KMS-11 (cell line): ENCODE data around the gene ATMIN.

Experiments used
- H2AFZ ChIP-seq: fragments of 200-600 bp; sonication (generic); 2 replicates; pipeline ENCODE4 v1.6.1; 2016; ENCODE audit warnings: antibody characterized with exemption, mixed run types, low read depth
- H3K27ac ChIP-seq: fragments of 200-600 bp; sonication (generic); 2 replicates; pipeline ENCODE4 v1.6.1; 2016; ENCODE audit warnings: mild to moderate bottlenecking, mixed run types
- H3K27me3 ChIP-seq: fragments of 200-600 bp; sonication (generic); 2 replicates; pipeline ENCODE4 v1.6.1; 2017; ENCODE audit warnings: mild to moderate bottlenecking, low read depth, mixed run types, moderate library complexity; ENCODE audit not compliant: insufficient read depth
- H3K36me3 ChIP-seq: fragments of 200-600 bp; sonication (generic); 2 replicates; pipeline ENCODE4 v1.6.1; 2017; ENCODE audit warnings: mild to moderate bottlenecking, mixed run types; ENCODE audit not compliant: insufficient read depth
- H3K4me1 ChIP-seq: fragments of 200-600 bp; sonication (generic); 2 replicates; pipeline ENCODE4 v1.6.1; 2016; ENCODE audit warnings: mild to moderate bottlenecking, low read depth, mixed run types; ENCODE audit not compliant: poor library complexity, severe bottlenecking
- H3K4me2 ChIP-seq: fragments of 200-600 bp; sonication (generic); 2 replicates; pipeline ENCODE4 v1.7.0; 2016; ENCODE audit warnings: mild to moderate bottlenecking, mixed run types
- H3K4me3 ChIP-seq: fragments of 200-600 bp; sonication (generic); IDR thresholded peaks from 2 replicates; pipeline ENCODE4 v1.6.1; 2017; ENCODE audit warnings: low read depth, low read length, mixed read lengths; ENCODE audit not compliant: insufficient read depth
- H3K79me2 ChIP-seq: fragments of 200-600 bp; sonication (generic); 2 replicates; pipeline ENCODE4 v1.6.1; 2016; ENCODE audit warnings: low read depth, mixed run types; ENCODE audit not compliant: insufficient read depth
- H3K9ac ChIP-seq: fragments of 200-600 bp; sonication (generic); 2 replicates; pipeline ENCODE4 v1.6.1; 2016; ENCODE audit warnings: mild to moderate bottlenecking, mixed run types
- H4K20me1 ChIP-seq: fragments of 200-600 bp; sonication (generic); 2 replicates; pipeline ENCODE4 v1.6.1; 2016; ENCODE audit warnings: mild to moderate bottlenecking, mixed run types; ENCODE audit not compliant: insufficient read depth
- CTCF ChIP-seq: fragments of 200-600 bp; sonication (generic); conservative IDR thresholded peaks from 2 replicates; pipeline ENCODE4 v1.6.1; 2017; ENCODE audit warnings: low read depth, mild to moderate bottlenecking, antibody characterized with exemption, low read length, moderate library complexity, mixed read lengths

Gene ATMIN

GRCh38 chr16:81081014-81081413, 45.4 kb downstream of the ATMIN start:
- Histone ChIP-seq H3K4me2 (no peak overlapping the region), H3K27ac (no peak overlapping the region), H3K79me2 (no peaks in the 10 kb centered on the region), H3K9ac (no peak overlapping the region), H4K20me1 (no peaks in the 10 kb centered on the region), H3K4me3 (no peak overlapping the region), H3K36me3 (no peaks in the 10 kb centered on the region), H2AFZ (no peak overlapping the region), H3K27me3 (no peaks in the 10 kb centered on the region), H3K4me1 (peaks cover 3% of the 10 kb centered on the region)
- TF ChIP-seq CTCF: no peak

GRCh38 chr16:81088836-81089235, 53.2 kb downstream of the ATMIN start:
- no peaks in the 10 kb centered on the region for H3K27me3 ChIP-seq
- peaks cover 5% of the 10 kb centered on the region for H3K4me1 ChIP-seq
- no peak overlapping the region for H3K9ac ChIP-seq
- no peaks in the 10 kb centered on the region; the same call in 1 of the 2 replicates for H3K36me3 ChIP-seq
- no peak overlapping the region for H3K4me2 ChIP-seq
- no peak overlapping the region for H2AFZ ChIP-seq
- H3K79me2 ChIP-seq: peaks cover 4% of the 10 kb centered on the region; the same call in 1 of the 2 replicates
- H3K27ac ChIP-seq: no peak overlapping the region
- H3K4me3 ChIP-seq: no peak overlapping the region
- TF ChIP-seq CTCF: no peak
- H4K20me1 ChIP-seq: no peaks in the 10 kb centered on the region

- H4K20me1 ChIP-seq: no peaks in the 10 kb centered on the region
- peaks cover 13% of the 10 kb centered on the region for H3K4me1 ChIP-seq
- H3K27ac ChIP-seq: no peak overlapping the region
- H3K9ac ChIP-seq: no peak overlapping the region
- no peaks in the 10 kb centered on the region for H3K36me3 ChIP-seq
- peaks cover 4% of the 10 kb centered on the region; the same call in 1 of the 2 replicates for H3K79me2 ChIP-seq
- H3K4me2 ChIP-seq: peak overlapping the region; percentile 81; the same call in 1 of the 2 replicates
- TF ChIP-seq CTCF: no peak
- no peak overlapping the region for H2AFZ ChIP-seq
- H3K27me3 ChIP-seq: no peaks in the 10 kb centered on the region
- no peak overlapping the region for H3K4me3 ChIP-seq
Observed at GRCh38 chr16:81094771-81095251, 59.2 kb downstream of the ATMIN start.

GRCh38 chr16:81095653-81095952, 60.0 kb downstream of the ATMIN start:
- H4K20me1 ChIP-seq: no peaks in the 10 kb centered on the region
- H3K36me3 ChIP-seq: no peaks in the 10 kb centered on the region
- peaks cover 13% of the 10 kb centered on the region for H3K4me1 ChIP-seq
- H3K27me3 ChIP-seq: no peaks in the 10 kb centered on the region
- TF ChIP-seq CTCF: no peak
- peak overlapping the region; percentile 65 for H2AFZ ChIP-seq
- peak overlapping the region; percentile 81 for H3K4me2 ChIP-seq
- peak overlapping the region; percentile 18; the same call in 1 of the 2 replicates for H3K27ac ChIP-seq
- H3K79me2 ChIP-seq: peaks cover 4% of the 10 kb centered on the region; the same call in 1 of the 2 replicates
- H3K9ac ChIP-seq: peak overlapping the region; percentile 75
- H3K4me3 ChIP-seq: no peak overlapping the region
